ENCODE results near the gene USF2. TPM values are rescaled to one million over a fixed set of nuclear protein-coding genes. Genes with fewer than 3 reads are reported as not detected.

Gene USF2
- total RNA-seq, 1 experiment from 2014 or later, result 98.8 TPM

GRCh38 chr19:35311901-35312665 lies 43.3 kb downstream of the USF2 start:
- in situ Hi-C loops (cut with HindIII; ENCODE audit: low sequenced_read_pairs), result no loop called here
- no peak for DNase-seq (ENCODE audit: low spot score)

- no peak for DNase-seq (ENCODE audit: low spot score)
- in situ Hi-C loops (cut with HindIII; ENCODE audit: low sequenced_read_pairs), result no loop called here
Observed at GRCh38 chr19:35313587-35313986, 44.8 kb downstream of the USF2 start.

- in situ Hi-C loops (cut with HindIII; ENCODE audit: low sequenced_read_pairs), result no loop called here
- DNase-seq (ENCODE audit: low spot score), result no peak
Observed at GRCh38 chr19:35314031-35314430, 45.3 kb downstream of the USF2 start.

GRCh38 chr19:35314858-35315470 lies 46.2 kb downstream of the USF2 start:
- DNase-seq (ENCODE audit: low spot score), result no peak
- in situ Hi-C loops (cut with HindIII; ENCODE audit: low sequenced_read_pairs), result no loop called here

- in situ Hi-C loops (cut with HindIII; ENCODE audit: low sequenced_read_pairs), result no loop called here
Observed at GRCh38 chr19:35315883-35316282, 47.1 kb downstream of the USF2 start.

GRCh38 chr19:35316560-35316959 lies 47.8 kb downstream of the USF2 start:
- in situ Hi-C loops (cut with HindIII; ENCODE audit: low sequenced_read_pairs), result no loop called here
- DNase-seq (ENCODE audit: low spot score), result no peak

More at GRCh38 chr19:35315883-35316282, 47.1 kb downstream of the USF2 start:
- DNase-seq (ENCODE audit: low spot score), result no peak

GRCh38 chr19:35317464-35318043 lies 48.8 kb downstream of the USF2 start:
- in situ Hi-C loops (cut with HindIII; ENCODE audit: low sequenced_read_pairs), result no loop called here
- no peak for DNase-seq (ENCODE audit: low spot score)

- DNase-seq (ENCODE audit: low spot score), result no peak
- in situ Hi-C loops (cut with HindIII; ENCODE audit: low sequenced_read_pairs), result no loop called here
Observed at GRCh38 chr19:35318679-35319448, 50.1 kb downstream of the USF2 start.

GRCh38 chr19:35320065-35320713 lies 51.4 kb downstream of the USF2 start:
- no peak for DNase-seq (ENCODE audit: low spot score)
- in situ Hi-C loops (cut with HindIII; ENCODE audit: low sequenced_read_pairs), result no loop called here

- in situ Hi-C loops (cut with HindIII; ENCODE audit: low sequenced_read_pairs), result no loop called here
- no peak for DNase-seq (ENCODE audit: low spot score)
Observed at GRCh38 chr19:35321291-35321690, 52.5 kb downstream of the USF2 start.

GRCh38 chr19:35322014-35322413 lies 53.3 kb downstream of the USF2 start:
- in situ Hi-C loops (cut with HindIII; ENCODE audit: low sequenced_read_pairs), result no loop called here
- DNase-seq (ENCODE audit: low spot score), result no peak

GRCh38 chr19:35327642-35328041 lies 58.9 kb downstream of the USF2 start:
- DNase-seq (ENCODE audit: low spot score), result no peak
- in situ Hi-C loops (cut with HindIII; ENCODE audit: low sequenced_read_pairs), result no loop called here

- DNase-seq (ENCODE audit: low spot score), result no peak
- in situ Hi-C loops (cut with HindIII; ENCODE audit: low sequenced_read_pairs), result no loop called here
Observed at GRCh38 chr19:35328851-35329285, 60.1 kb downstream of the USF2 start, which contains the start of gene CD22. TSS of gene CD22 (plus strand) at chr19:35329187. CDS start at chr19:35332041, 2,854 bp downstream.

- in situ Hi-C loops (cut with HindIII; ENCODE audit: low sequenced_read_pairs), result no loop called here
Observed at GRCh38 chr19:35329323-35329722, 60.6 kb downstream of the USF2 start.

More at GRCh38 chr19:35329323-35329722, 60.6 kb downstream of the USF2 start:
- no peak for DNase-seq (ENCODE audit: low spot score)

Other genes with a start within 250 kb of the USF2 start
- gene SCN1B, start 238.5 kb upstream of the USF2 start, total RNA-seq (2014; rRNA removed; shearing (Covaris generic)), result 0.17 TPM in 1 of 2 replicates, not detected in the other
- gene HPN, start 227.2 kb upstream of the USF2 start, total RNA-seq (2014; rRNA removed; shearing (Covaris generic)), result not detected in 2 replicates
- not detected in 2 replicates for gene FXYD3, start 153.1 kb upstream of the USF2 start, total RNA-seq (2014; rRNA removed; shearing (Covaris generic))
- gene LGI4, start 133.9 kb upstream of the USF2 start, total RNA-seq (2014; rRNA removed; shearing (Covaris generic)), result 0.06 and 0.07 TPM in 2 replicates
- gene FXYD1, start 130.1 kb upstream of the USF2 start, total RNA-seq (2014; rRNA removed; shearing (Covaris generic)), result not detected in 2 replicates
- not detected in 2 replicates for gene FXYD7, start 125.7 kb upstream of the USF2 start, total RNA-seq (2014; rRNA removed; shearing (Covaris generic))
- gene FXYD5, start 114.2 kb upstream of the USF2 start, total RNA-seq (2014; rRNA removed; shearing (Covaris generic)), result not detected in 2 replicates
- not detected in 2 replicates for gene FAM187B, start 40.2 kb upstream of the USF2 start, total RNA-seq (2014; rRNA removed; shearing (Covaris generic))
- 16.7 and 18.7 TPM in 2 replicates for gene LSR, start 20.0 kb upstream of the USF2 start, total RNA-seq (2014; rRNA removed; shearing (Covaris generic))
- not detected in 2 replicates for gene HAMP, start 13.6 kb downstream of the USF2 start, total RNA-seq (2014; rRNA removed; shearing (Covaris generic))
- gene MAG, start 23.2 kb downstream of the USF2 start, total RNA-seq (2014; rRNA removed; shearing (Covaris generic)), result not detected in 2 replicates
- not detected in 2 replicates for gene CD22, start 60.2 kb downstream of the USF2 start, total RNA-seq (2014; rRNA removed; shearing (Covaris generic))
- gene FFAR1, start 78.9 kb downstream of the USF2 start, total RNA-seq (2014; rRNA removed; shearing (Covaris generic)), result not detected in 2 replicates
- not detected in 2 replicates for gene FFAR3, start 89.5 kb downstream of the USF2 start, total RNA-seq (2014; rRNA removed; shearing (Covaris generic))
- not detected in 2 replicates for gene GPR42, start 102.1 kb downstream of the USF2 start, total RNA-seq (2014; rRNA removed; shearing (Covaris generic))
- gene FFAR2, start 179.3 kb downstream of the USF2 start, total RNA-seq (2014; rRNA removed; shearing (Covaris generic)), result not detected in 2 replicates
- gene KRTDAP, start 221.5 kb downstream of the USF2 start, total RNA-seq (2014; rRNA removed; shearing (Covaris generic)), result not detected in 2 replicates
- 85.4 and 136 TPM in 2 replicates for gene DMKN, start 244.7 kb downstream of the USF2 start, total RNA-seq (2014; rRNA removed; shearing (Covaris generic))

All from G401 (cell line).